DND-41 (cell line): ENCODE data around the gene FLRT2.

ENCODE experiments used
- EZH2 ChIP-seq: IDR thresholded peaks from 3 replicates; pipeline ENCODE4 v1.6.1; 2012; ENCODE audit warnings: borderline replicate concordance, low read depth, mild to moderate bottlenecking, moderate library complexity, low read length, inconsistent platforms; ENCODE audit not compliant: severe bottlenecking
- TF ChIP-seq, protein P1 (sequence below): IDR thresholded peaks from 2 replicates; pipeline ENCODE4 v1.5.1; 2012; ENCODE audit warnings: borderline replicate concordance, low read length, moderate library complexity, mild to moderate bottlenecking; ENCODE audit not compliant: poor library complexity, severe bottlenecking; ENCODE audit errors: extremely low read depth

DNA sequence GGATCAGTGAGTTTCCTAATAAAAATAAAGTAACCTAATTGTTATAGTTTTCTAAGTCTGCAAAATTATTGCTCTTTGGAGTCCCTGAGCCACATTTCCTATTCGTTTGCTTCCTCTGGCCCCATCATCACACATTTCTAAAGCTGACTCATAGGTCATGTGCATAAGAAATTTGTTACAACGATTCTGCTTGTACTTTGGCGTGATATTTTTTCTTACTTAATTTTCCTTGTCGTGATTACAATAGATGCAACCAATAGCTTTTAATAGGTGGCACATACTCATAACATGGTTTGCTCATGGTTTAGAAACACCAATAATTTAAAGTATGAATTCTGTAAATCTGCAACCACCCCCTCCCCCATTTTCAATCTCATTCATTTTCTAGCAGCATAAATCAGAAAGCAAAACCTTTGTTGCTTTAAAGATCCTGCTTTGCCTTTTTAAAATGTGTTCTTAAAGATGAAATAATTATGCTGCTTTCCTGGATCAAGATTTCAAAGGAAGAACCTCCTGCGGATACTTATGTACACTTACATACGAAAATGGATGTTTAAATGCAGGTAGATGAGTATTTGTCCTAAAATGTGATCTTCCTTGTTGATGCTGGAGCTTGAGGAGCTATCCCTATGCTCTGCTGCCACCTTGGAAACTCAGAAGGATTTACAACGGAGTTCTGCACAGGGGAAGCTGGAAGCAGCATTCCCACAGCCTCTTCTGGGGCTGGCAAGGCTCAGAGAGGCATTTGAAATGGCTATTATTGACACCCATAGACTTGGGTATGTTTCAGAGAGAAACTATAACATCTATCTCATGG lies 1.7 kb upstream of the FLRT2 start:
- TF ChIP-seq, protein P1, sequence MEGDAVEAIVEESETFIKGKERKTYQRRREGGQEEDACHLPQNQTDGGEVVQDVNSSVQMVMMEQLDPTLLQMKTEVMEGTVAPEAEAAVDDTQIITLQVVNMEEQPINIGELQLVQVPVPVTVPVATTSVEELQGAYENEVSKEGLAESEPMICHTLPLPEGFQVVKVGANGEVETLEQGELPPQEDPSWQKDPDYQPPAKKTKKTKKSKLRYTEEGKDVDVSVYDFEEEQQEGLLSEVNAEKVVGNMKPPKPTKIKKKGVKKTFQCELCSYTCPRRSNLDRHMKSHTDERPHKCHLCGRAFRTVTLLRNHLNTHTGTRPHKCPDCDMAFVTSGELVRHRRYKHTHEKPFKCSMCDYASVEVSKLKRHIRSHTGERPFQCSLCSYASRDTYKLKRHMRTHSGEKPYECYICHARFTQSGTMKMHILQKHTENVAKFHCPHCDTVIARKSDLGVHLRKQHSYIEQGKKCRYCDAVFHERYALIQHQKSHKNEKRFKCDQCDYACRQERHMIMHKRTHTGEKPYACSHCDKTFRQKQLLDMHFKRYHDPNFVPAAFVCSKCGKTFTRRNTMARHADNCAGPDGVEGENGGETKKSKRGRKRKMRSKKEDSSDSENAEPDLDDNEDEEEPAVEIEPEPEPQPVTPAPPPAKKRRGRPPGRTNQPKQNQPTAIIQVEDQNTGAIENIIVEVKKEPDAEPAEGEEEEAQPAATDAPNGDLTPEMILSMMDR, result no peak
- no peak for TF ChIP-seq EZH2
